ENCODE measurements around the gene PTBP2.
A peak's percentile ranks its signal among the peaks of the same experiment; 100 is the strongest.

The PTBP2 gene

GRCh38 chr1:96825950-96826576, 104.5 kb downstream of the PTBP2 start:
- DNase-seq: no peak

GRCh38 chr1:96833376-96833775, 111.8 kb downstream of the PTBP2 start:
- DNase-seq: no peak

- DNase-seq: no peak
Observed at GRCh38 chr1:96834986-96835385, 113.4 kb downstream of the PTBP2 start.

GRCh38 chr1:96837057-96837780, 115.6 kb downstream of the PTBP2 start:
- DNase-seq: no peak

- no peak for DNase-seq
Observed at GRCh38 chr1:96837781-96838216, 116.2 kb downstream of the PTBP2 start.

- no peak for DNase-seq
Observed at GRCh38 chr1:96840396-96840795, 118.8 kb downstream of the PTBP2 start.

GRCh38 chr1:96842215-96842614, 120.6 kb downstream of the PTBP2 start:
- DNase-seq: no peak

GRCh38 chr1:96843196-96843595, 121.6 kb downstream of the PTBP2 start:
- no peak for DNase-seq

GRCh38 chr1:96843601-96844000, 122.0 kb downstream of the PTBP2 start:
- DNase-seq: peak; percentile 1

GRCh38 chr1:96845464-96845863, 123.9 kb downstream of the PTBP2 start:
- no peak for DNase-seq

GRCh38 chr1:96861836-96862235, 140.3 kb downstream of the PTBP2 start:
- DNase-seq: no peak

- DNase-seq: no peak
Observed at GRCh38 chr1:96863449-96863848, 141.9 kb downstream of the PTBP2 start.
